SK-N-SH (cell line): ENCODE results near the gene PHF23. TPM values are rescaled to one million over a fixed set of nuclear protein-coding genes. Genes with fewer than 3 reads are reported as not detected.
A peak's percentile ranks its signal among the peaks of the same experiment; 100 is the strongest.

Experiments
- CTCF ChIA-PET: fragments of 300-600, 350-600 bp; formaldehyde crosslinking; extraction: SDS; loops from one replicate; lab custom pipeline; 2021; lab: Yijun Ruan, JAX
- POLR2A ChIA-PET: fragments of 350-600 bp; sonication (Branson Sonifier 250); formaldehyde crosslinking; extraction: SDS; loops from one replicate; lab custom pipeline; 2020; ENCODE audit warnings: antibody characterized with exemption, inconsistent platforms; lab: Yijun Ruan, JAX
- DNase-seq: peaks from one replicate; pipeline ENCODE4 v3.0.0; 2012
- H2AFZ ChIP-seq: fragments of 200-600 bp; sonication (generic); 2 replicates; pipeline ENCODE4 v1.8.1; 2016; ENCODE audit warnings: antibody characterized with exemption, mild to moderate bottlenecking, low read depth
- H3F3A ChIP-seq: fragments of 200-600 bp; sonication (generic); replicated peaks from 2 replicates; pipeline ENCODE3; 2016; ENCODE audit warnings: antibody characterized with exemption, mild to moderate bottlenecking; ENCODE audit not compliant: insufficient read depth
- H3K27ac ChIP-seq, 2 experiments: fragments of 200-500 bp in 1 of 2; fragments of 200-600 bp in 1 of 2; sonication (Bioruptor generic) in 1 of 2; sonication (generic), shearing (Covaris generic) in 1 of 2; 2 replicates each; pipeline versions ENCODE4 v1.5.1 to v1.6.1; 2014 to 2016; ENCODE audit warnings: low read depth in 2 of 2, inconsistent platforms in 1 of 2, low read length in 1 of 2, mild to moderate bottlenecking in 1 of 2, mixed read lengths in 1 of 2
- H3K27me3 ChIP-seq: fragments of 200-600 bp; sonication (generic), shearing (Covaris generic); 2 replicates; pipeline ENCODE4 v1.6.1; 2016; ENCODE audit warnings: mixed run types; ENCODE audit not compliant: insufficient read depth
- H3K36me3 ChIP-seq, 2 experiments: fragments of 200-500 bp in 1 of 2; fragments of 200-600 bp in 1 of 2; sonication (Bioruptor generic) in 1 of 2; sonication (generic) in 1 of 2; replicated peaks in 1 of 2; 2 replicates each; pipeline versions ENCODE3 to v1.5.1; 2014 to 2016; ENCODE audit warnings: low read length in 1 of 2, mild to moderate bottlenecking in 1 of 2; ENCODE audit not compliant: insufficient read depth in 2 of 2, control insufficient read depth in 1 of 2
- H3K4me1 ChIP-seq, 2 experiments: fragments of 200-500 bp in 1 of 2; fragments of 200-600 bp in 1 of 2; sonication (Bioruptor generic) in 1 of 2; sonication (generic), shearing (Covaris generic) in 1 of 2; 2 replicates each; pipeline versions ENCODE4 v1.5.1 to v1.6.1; 2014 to 2016; ENCODE audit warnings: low read depth in 1 of 2, low read length in 1 of 2, mixed run types in 1 of 2; ENCODE audit not compliant: insufficient read depth in 2 of 2, control insufficient read depth in 1 of 2
- H3K4me2 ChIP-seq: fragments of 200-600 bp; sonication (generic), shearing (Covaris generic); 2 replicates; pipeline ENCODE4 v1.6.1; 2017; ENCODE audit warnings: mixed run types
- H3K4me3 ChIP-seq, 2 experiments: fragments of 200-500 bp in 1 of 2; fragments of 200-600 bp in 1 of 2; sonication (Bioruptor generic) in 1 of 2; sonication (generic), shearing (Covaris generic) in 1 of 2; 2 replicates each; pipeline versions ENCODE4 v1.5.1 to v1.8.1; 2014 to 2016; ENCODE audit warnings: low read depth in 2 of 2, inconsistent platforms in 1 of 2, low read length in 1 of 2, mild to moderate bottlenecking in 1 of 2, mixed read lengths in 1 of 2, moderate library complexity in 1 of 2
- H3K79me2 ChIP-seq: fragments of 200-600 bp; sonication (generic); 2 replicates; pipeline ENCODE4 v1.8.1; 2017; ENCODE audit warnings: mild to moderate bottlenecking; ENCODE audit not compliant: insufficient read depth
- H3K9ac ChIP-seq: fragments of 200-600 bp; sonication (generic); 2 replicates; pipeline ENCODE4 v1.6.1; 2017; ENCODE audit warnings: mixed run types
- H3K9me2 ChIP-seq: fragments of 200-600 bp; sonication (generic); 2 replicates; pipeline ENCODE4 v1.6.1; 2017; ENCODE audit warnings: mixed run types
- H3K9me3 ChIP-seq: fragments of 200-600 bp; sonication (generic); 2 replicates; pipeline ENCODE4 v1.6.1; 2017; ENCODE audit warnings: mixed run types, mild to moderate bottlenecking, moderate library complexity
- H4K20me1 ChIP-seq: fragments of 200-600 bp; sonication (generic); 2 replicates; pipeline ENCODE4 v1.6.1; 2017; ENCODE audit warnings: mild to moderate bottlenecking, mixed run types; ENCODE audit not compliant: insufficient read depth
- CHD2 ChIP-seq: fragments of 150-350 bp; IDR thresholded peaks from 2 replicates; pipeline ENCODE4 v1.6.1; 2018; ENCODE audit warnings: low read length; ENCODE audit not compliant: partially characterized antibody
- CTCF ChIP-seq: fragments of 200-600 bp; sonication (generic); IDR thresholded peaks from 2 replicates; pipeline ENCODE4 v1.6.1; 2017; ENCODE audit warnings: antibody characterized with exemption, mild to moderate bottlenecking, moderate library complexity
- ELF1 ChIP-seq: IDR thresholded peaks from 2 replicates; pipeline ENCODE4 v1.4.0; 2012
- FOSL2 ChIP-seq: IDR thresholded peaks from 2 replicates; pipeline ENCODE4 v1.4.0; 2012; ENCODE audit warnings: low read depth, mild to moderate bottlenecking, moderate library complexity, borderline replicate concordance
- FOXM1 ChIP-seq: IDR thresholded peaks from 2 replicates; pipeline ENCODE4 v1.4.0; 2012; ENCODE audit warnings: low read depth, mild to moderate bottlenecking
- GATA2 ChIP-seq: sonication (generic); formaldehyde crosslinking; IDR thresholded peaks from 2 replicates; pipeline ENCODE4 v1.5.0; 2020; ENCODE audit warnings: mild to moderate bottlenecking, missing genetic modification reagents
- IRF3 ChIP-seq: fragments of 150-350 bp; IDR thresholded peaks from 2 replicates; pipeline ENCODE4 v1.6.1; 2016; ENCODE audit warnings: mild to moderate bottlenecking, low read depth, low read length
- JUND ChIP-seq: IDR thresholded peaks from 2 replicates; pipeline ENCODE4 v1.4.0; 2012
- MAX ChIP-seq: IDR thresholded peaks from 2 replicates; pipeline ENCODE4 v1.4.0; 2012; ENCODE audit warnings: low read depth
- MEF2A ChIP-seq: IDR thresholded peaks from 2 replicates; pipeline ENCODE4 v1.4.0; 2012; ENCODE audit warnings: low read depth, borderline replicate concordance
- REST ChIP-seq: IDR thresholded peaks from 2 replicates; pipeline ENCODE4 v1.6.1; 2012; ENCODE audit warnings: mild to moderate bottlenecking, low read depth, low read length, moderate library complexity
- RFX5 ChIP-seq: IDR thresholded peaks from 2 replicates; pipeline ENCODE4 v1.6.1; 2012; ENCODE audit warnings: mild to moderate bottlenecking, improper control_type of control experiment, low read length
- TAF1 ChIP-seq: IDR thresholded peaks from 2 replicates; pipeline ENCODE4 v1.6.1; 2012; ENCODE audit warnings: low read depth, mild to moderate bottlenecking, low read length, moderate library complexity, borderline replicate concordance
- TCF12 ChIP-seq: IDR thresholded peaks from 2 replicates; pipeline ENCODE4 v1.4.0; 2012
- USF2 ChIP-seq: fragments of 150-350 bp; IDR thresholded peaks from 2 replicates; pipeline ENCODE4 v1.6.1; 2017; ENCODE audit warnings: antibody characterized with exemption, low read length, low read depth, borderline replicate concordance
- YY1 ChIP-seq: IDR thresholded peaks from 2 replicates; pipeline ENCODE4 v1.4.0; 2012; ENCODE audit warnings: low read depth, mild to moderate bottlenecking
- WGBS: methylation state at CpG from one replicate; pipeline ENCODE4 v1.1.6; 2017; ENCODE audit warnings: low lambda C conversion rate; 5-methylcytosine and 5-hydroxymethylcytosine counted together
- polyA plus RNA-seq, 3 experiments: library from polyadenylated mRNA; depleted of rRNA; stranded (reverse); fragments of >200 nt; gene quantifications; 2 replicates each; pipeline ENCODE4 v1.2.3, GENCODE V29; 2012

The PHF23 gene
- polyA plus RNA-seq, 1 of the 3 experiments (the other 2 are of a cell fraction): 53.3 TPM

GRCh38 chr17:7248796-7249195 is 9.5 kb upstream of the PHF23 start:
- WGBS: 95% methylated on average over 4 of the region's 4 CpGs
- peaks cover 9 to 23% of the 10 kb centered on the region in 2 experiments; a peak in 3 of 4 replicates for H3K4me1 ChIP-seq
- peaks cover 64% of the 10 kb centered on the region for H3K79me2 ChIP-seq
- H3K9ac ChIP-seq: no peak overlapping the region
- ChIA-PET POLR2A (interaction anchor here (0.9 kb wide), 1 partner anchor 9 kb away, joined by 3 read pairs; no protein-coding TSS in a partner anchor), CTCF (interaction anchor here (0.7 to 1.5 kb wide), 3 partner anchors 47 to 664 kb away, joined by 3 to 6 read pairs (median 3); no protein-coding TSS in a partner anchor)
- H3K4me3 ChIP-seq: no peak overlapping the region
- peak overlapping the region; percentile 95; the same call in 1 of the 2 replicates for H3K4me2 ChIP-seq
- H3K27ac ChIP-seq: no peak overlapping the region; a peak in 1 of 4 replicates
- H3K27me3 ChIP-seq: no peaks in the 10 kb centered on the region
- H4K20me1 ChIP-seq: no peaks in the 10 kb centered on the region
- DNase-seq: no peak
- no peaks in the 10 kb centered on the region for H3K9me2 ChIP-seq
- H3F3A ChIP-seq: peaks cover 27% of the 10 kb centered on the region
- peaks cover 18 to 26% of the 10 kb centered on the region in 2 experiments for H3K36me3 ChIP-seq
- H3K9me3 ChIP-seq: no peaks in the 10 kb centered on the region
- H2AFZ ChIP-seq: no peak overlapping the region
- no peak for TF ChIP-seq TCF12
- TF ChIP-seq YY1: no peak
- TF ChIP-seq CHD2: no peak
- TF ChIP-seq MAX: no peak
- TF ChIP-seq, all 33 proteins: peak for 0

- Histone ChIP-seq H3K27ac (no peak overlapping the region), H3K9me2 (no peaks in the 10 kb centered on the region), H3F3A (peaks cover 23% of the 10 kb centered on the region), H4K20me1 (no peaks in the 10 kb centered on the region), H3K36me3 (peaks cover 18 to 31% of the 10 kb centered on the region in 2 experiments), H3K4me1 (peaks cover 6 to 24% of the 10 kb centered on the region in 2 experiments; a peak in 3 of 4 replicates), H3K9ac (no peak overlapping the region), H3K27me3 (no peaks in the 10 kb centered on the region), H3K9me3 (no peaks in the 10 kb centered on the region), H3K4me3 (no peak overlapping the region), H3K4me2 (no peak overlapping the region), H2AFZ (no peak overlapping the region), H3K79me2 (peaks cover 61% of the 10 kb centered on the region)
- WGBS: 91% methylated on average over 3 of the region's 5 CpGs
- ChIA-PET CTCF (interaction anchor here (1.0 to 1.3 kb wide), 2 partner anchors 33 to 49 kb away, joined by 5 read pairs; no protein-coding TSS in a partner anchor), POLR2A (no interaction called here)
- DNase-seq: no peak
- TF ChIP-seq YY1: no peak
- no peak for TF ChIP-seq FOSL2
- no peak for TF ChIP-seq IRF3
- TF ChIP-seq REST: no peak
- no peak for TF ChIP-seq JUND
- TF ChIP-seq MAX: no peak
- TF ChIP-seq TAF1: no peak
- no peak for TF ChIP-seq USF2
- TF ChIP-seq FOXM1: no peak
- no peak for TF ChIP-seq MEF2A
- no peak for TF ChIP-seq RFX5
- TF ChIP-seq TCF12: no peak
- no peak for TF ChIP-seq CTCF
- no peak for TF ChIP-seq GATA2 (CRISPR knock-in tag)
- TF ChIP-seq ELF1: no peak
Observed at GRCh38 chr17:7246779-7247178, 7.5 kb upstream of the PHF23 start.
